Activated naive CD8-positive, alpha-beta T cell treated with anti-CD3 and anti-CD28 coated beads for 36 hours (primary cell): ENCODE results near the gene PLAU. TPM values are rescaled to one million over a fixed set of nuclear protein-coding genes. Genes with fewer than 3 reads are reported as not detected.
"Not testable (repeated sequence)": the region's sequence is repeated elsewhere in the genome, so short reads cannot be mapped to it uniquely, and the experiment has no call there.

Experiments used
- DNase-seq: peaks from one replicate; pipeline ENCODE4 v3.0.0; 2021
- H3K27ac Mint-ChIP-seq: one replicate; pipeline ENCODE4 v1.8.0; 2022; ENCODE audit warnings: mild to moderate bottlenecking, moderate library complexity, mixed read lengths
- H3K27me3 Mint-ChIP-seq: one replicate; pipeline ENCODE4 v1.8.0; 2022; ENCODE audit warnings: mild to moderate bottlenecking, mixed read lengths
- H3K36me3 Mint-ChIP-seq: one replicate; pipeline ENCODE4 v1.8.0; 2021; ENCODE audit warnings: mild to moderate bottlenecking, mixed read lengths
- H3K4me1 Mint-ChIP-seq: one replicate; pipeline ENCODE4 v1.8.0; 2021; ENCODE audit warnings: mixed read lengths
- H3K4me3 Mint-ChIP-seq: one replicate; pipeline ENCODE4 v1.8.0; 2022; ENCODE audit warnings: mild to moderate bottlenecking, moderate library complexity, mixed read lengths
- H3K9me3 Mint-ChIP-seq: one replicate; pipeline ENCODE4 v1.8.0; 2022; ENCODE audit warnings: mixed read lengths
- total RNA-seq, 2 experiments: library from RNA; stranded (reverse); gene quantifications; one replicate each; pipeline ENCODE4 v1.2.3, GENCODE V29; 2021

The PLAU gene
- total RNA-seq, 2 experiments from 2014 or later, result 0.12 TPM; not detected in 1

DNA sequence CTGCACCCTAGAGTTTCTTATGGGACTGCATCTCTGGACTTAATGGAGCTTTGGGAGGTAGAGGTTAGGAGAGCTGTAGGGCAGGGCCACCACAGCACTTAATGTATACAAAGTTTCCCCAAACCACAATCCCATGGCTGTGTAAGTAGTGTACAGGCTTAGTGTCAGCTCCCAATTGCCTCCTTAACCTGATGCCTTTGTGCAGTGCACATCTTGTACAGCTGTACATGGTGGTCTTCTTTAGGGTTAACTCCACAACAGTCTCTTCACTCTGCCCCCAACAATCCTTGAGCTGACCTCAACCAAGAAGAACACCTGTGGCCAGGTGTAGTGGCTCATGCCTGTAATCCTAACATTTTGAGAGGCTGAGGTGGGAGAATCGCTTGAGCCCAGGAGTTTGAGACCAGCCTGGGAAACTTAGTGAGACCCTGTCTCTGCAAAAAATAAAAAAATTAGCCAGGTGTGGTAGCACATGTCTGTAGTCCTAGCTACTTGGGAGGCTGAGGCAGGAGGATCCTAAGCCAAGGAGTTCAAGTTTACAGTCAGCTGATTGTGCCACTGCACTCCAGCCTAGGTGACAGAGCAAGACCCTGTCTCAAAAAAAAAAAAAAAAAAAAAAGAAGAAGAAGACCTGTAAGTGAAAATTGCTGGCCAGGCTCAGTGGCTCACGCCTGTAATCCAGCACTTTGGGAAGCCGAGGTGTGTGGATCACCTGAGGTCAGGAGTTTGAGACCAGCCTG is 6.8 kb downstream of the PLAU start:
- Mint-ChIP-seq H3K9me3 (peaks cover 8% of the 10 kb centered on the region), H3K4me1 (peaks cover 17% of the 10 kb centered on the region), H3K36me3 (no peaks in the 10 kb centered on the region), H3K4me3 (no peak overlapping the region), H3K27ac (no peak overlapping the region), H3K27me3 (peaks cover 63% of the 10 kb centered on the region)
- DNase-seq, result no peak

- H3K36me3 Mint-ChIP-seq, DNase-seq, H3K27ac Mint-ChIP-seq, H3K4me3 Mint-ChIP-seq, H3K9me3 Mint-ChIP-seq: not testable (repeated sequence)
- peaks cover 64% of the 10 kb centered on the region for H3K27me3 Mint-ChIP-seq
- peaks cover 20% of the 10 kb centered on the region for H3K4me1 Mint-ChIP-seq
These were observed 8.5 kb downstream of the PLAU start for GRCh38 chr10:73919481-73919880.

DNA sequence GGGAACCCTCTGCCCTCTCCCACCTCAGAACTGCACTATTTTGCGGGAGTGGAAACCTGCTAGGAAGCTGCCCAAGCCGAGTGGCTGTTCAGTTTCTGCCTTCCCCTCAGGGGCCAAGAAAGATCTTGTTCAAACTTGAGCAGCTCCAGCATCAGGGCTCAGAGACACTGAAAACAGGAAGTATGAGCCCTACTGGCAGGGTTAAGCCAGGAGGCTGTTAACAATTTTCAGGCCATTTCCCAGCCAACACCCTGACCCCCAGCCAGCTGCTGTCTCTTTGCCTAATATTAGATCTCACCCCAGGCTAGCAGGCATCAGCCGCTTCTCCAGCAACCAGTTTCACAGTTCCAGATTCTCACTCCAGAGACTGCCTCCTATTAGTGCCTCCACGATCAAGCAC is 9.2 kb downstream of the PLAU start:
- no peak overlapping the region for H3K4me3 Mint-ChIP-seq
- H3K27ac Mint-ChIP-seq, result no peak overlapping the region

GRCh38 chr10:73922007-73922863 is 11.3 kb downstream of the PLAU start:
- Mint-ChIP-seq H3K4me1 (peaks cover 18% of the 10 kb centered on the region), H3K36me3 (no peaks in the 10 kb centered on the region), H3K9me3 (peaks cover 8% of the 10 kb centered on the region), H3K27ac (no peak overlapping the region), H3K4me3 (no peak overlapping the region), H3K27me3 (peaks cover 75% of the 10 kb centered on the region)
- peak; percentile 13 for DNase-seq

More for the DNA sequence above, 9.2 kb downstream of the PLAU start:
- peaks cover 65% of the 10 kb centered on the region for H3K27me3 Mint-ChIP-seq
- H3K4me1 Mint-ChIP-seq, result peaks cover 20% of the 10 kb centered on the region
- H3K36me3 Mint-ChIP-seq, result no peaks in the 10 kb centered on the region
- H3K9me3 Mint-ChIP-seq, result peaks cover 8% of the 10 kb centered on the region
- DNase-seq, result no peak

DNA sequence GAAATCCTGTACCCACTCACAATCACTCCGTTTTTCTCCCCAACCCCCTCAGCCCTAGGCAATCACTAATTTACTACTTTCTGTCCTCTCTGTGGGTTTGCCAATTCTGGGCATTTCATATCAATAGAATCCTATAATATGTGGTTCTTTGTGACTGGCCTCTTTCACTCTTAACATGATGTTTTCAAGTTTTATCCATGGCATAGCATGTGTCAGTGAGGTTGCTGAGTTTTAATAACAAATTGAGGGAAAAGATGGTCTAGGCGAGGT is 11.9 kb downstream of the PLAU start:
- H3K4me1 Mint-ChIP-seq, result peaks cover 18% of the 10 kb centered on the region
- no peak for DNase-seq
- no peak overlapping the region for H3K27ac Mint-ChIP-seq
- H3K9me3 Mint-ChIP-seq, result peaks cover 5% of the 10 kb centered on the region
- H3K36me3 Mint-ChIP-seq, result no peaks in the 10 kb centered on the region
- H3K27me3 Mint-ChIP-seq, result peaks cover 77% of the 10 kb centered on the region
- no peak overlapping the region for H3K4me3 Mint-ChIP-seq

DNA sequence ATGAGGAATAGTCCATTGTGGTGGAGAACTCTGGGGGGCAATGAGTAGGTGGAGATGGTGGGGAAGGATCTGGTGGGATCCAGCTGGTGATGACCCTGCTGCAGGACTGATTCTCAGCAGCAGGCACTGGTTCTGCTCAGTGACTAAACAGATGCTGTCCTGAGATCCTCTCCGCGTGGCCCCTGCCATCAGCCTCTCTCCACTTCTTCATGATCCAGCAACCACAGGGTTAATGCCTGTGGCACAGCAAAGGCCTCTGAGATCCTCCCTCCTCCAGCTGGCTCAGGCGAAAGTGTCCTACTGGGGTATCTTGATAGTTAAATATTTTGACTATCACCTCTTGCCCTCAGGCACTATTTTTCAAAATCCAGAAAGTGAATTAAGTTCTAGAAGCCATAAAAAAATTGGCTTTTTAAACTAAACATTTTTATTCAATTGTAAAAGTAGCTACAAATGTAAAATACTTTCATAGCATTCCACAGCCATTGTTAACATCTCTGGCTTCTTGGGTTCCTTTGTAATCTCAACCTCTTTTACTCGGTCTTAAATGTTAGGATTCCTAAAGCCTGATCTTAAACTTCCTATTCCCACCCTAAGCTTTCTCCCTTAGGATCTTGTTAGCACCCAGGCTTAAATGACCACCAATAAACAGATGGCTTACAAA is 13.1 kb downstream of the PLAU start:
- Mint-ChIP-seq H3K4me1 (peaks cover 18% of the 10 kb centered on the region), H3K27me3 (peaks cover 88% of the 10 kb centered on the region), H3K4me3 (no peak overlapping the region), H3K36me3 (no peaks in the 10 kb centered on the region), H3K27ac (no peak overlapping the region), H3K9me3 (no peaks in the 10 kb centered on the region)
- DNase-seq, result no peak

DNA sequence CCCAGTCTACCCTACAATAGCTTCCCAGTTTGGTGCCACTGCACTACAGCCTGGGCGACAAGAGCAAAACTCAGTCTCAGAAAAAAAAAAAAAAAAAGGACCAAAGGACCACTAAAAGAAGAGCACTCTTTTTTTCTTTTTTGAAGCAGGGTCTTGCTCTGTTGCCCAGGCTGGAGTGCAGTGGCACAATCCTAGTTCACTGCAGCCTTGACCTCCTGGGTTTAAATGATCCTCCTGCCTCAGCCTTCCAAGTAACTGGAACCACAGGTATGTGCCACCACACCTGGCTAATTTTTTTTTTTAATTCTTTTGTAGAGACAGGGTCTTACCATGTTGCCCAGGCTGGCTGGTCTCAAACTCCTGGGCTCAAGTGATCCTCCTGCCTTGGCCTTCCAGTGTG is 14.0 kb downstream of the PLAU start:
- Mint-ChIP-seq H3K9me3 (no peaks in the 10 kb centered on the region), H3K4me1 (peaks cover 17% of the 10 kb centered on the region), H3K4me3 (no peak overlapping the region), H3K27me3 (peaks cover 94% of the 10 kb centered on the region), H3K36me3 (no peaks in the 10 kb centered on the region), H3K27ac (no peak overlapping the region)
- DNase-seq, result no peak

GRCh38 chr10:73925539-73925938 is 14.6 kb downstream of the PLAU start:
- no peaks in the 10 kb centered on the region for H3K9me3 Mint-ChIP-seq
- H3K27ac Mint-ChIP-seq, result no peak overlapping the region
- DNase-seq, result no peak
- no peak overlapping the region for H3K4me3 Mint-ChIP-seq
- H3K27me3 Mint-ChIP-seq, result peaks cover 91% of the 10 kb centered on the region
- no peaks in the 10 kb centered on the region for H3K36me3 Mint-ChIP-seq
- peaks cover 13% of the 10 kb centered on the region for H3K4me1 Mint-ChIP-seq

GRCh38 chr10:73926152-73926764 is 15.3 kb downstream of the PLAU start:
- Mint-ChIP-seq H3K4me1 (peaks cover 13% of the 10 kb centered on the region), H3K27ac (no peak overlapping the region), H3K4me3 (no peak overlapping the region), H3K36me3 (no peaks in the 10 kb centered on the region), H3K9me3 (no peaks in the 10 kb centered on the region), H3K27me3 (peaks cover 85% of the 10 kb centered on the region)
- no peak for DNase-seq

DNA sequence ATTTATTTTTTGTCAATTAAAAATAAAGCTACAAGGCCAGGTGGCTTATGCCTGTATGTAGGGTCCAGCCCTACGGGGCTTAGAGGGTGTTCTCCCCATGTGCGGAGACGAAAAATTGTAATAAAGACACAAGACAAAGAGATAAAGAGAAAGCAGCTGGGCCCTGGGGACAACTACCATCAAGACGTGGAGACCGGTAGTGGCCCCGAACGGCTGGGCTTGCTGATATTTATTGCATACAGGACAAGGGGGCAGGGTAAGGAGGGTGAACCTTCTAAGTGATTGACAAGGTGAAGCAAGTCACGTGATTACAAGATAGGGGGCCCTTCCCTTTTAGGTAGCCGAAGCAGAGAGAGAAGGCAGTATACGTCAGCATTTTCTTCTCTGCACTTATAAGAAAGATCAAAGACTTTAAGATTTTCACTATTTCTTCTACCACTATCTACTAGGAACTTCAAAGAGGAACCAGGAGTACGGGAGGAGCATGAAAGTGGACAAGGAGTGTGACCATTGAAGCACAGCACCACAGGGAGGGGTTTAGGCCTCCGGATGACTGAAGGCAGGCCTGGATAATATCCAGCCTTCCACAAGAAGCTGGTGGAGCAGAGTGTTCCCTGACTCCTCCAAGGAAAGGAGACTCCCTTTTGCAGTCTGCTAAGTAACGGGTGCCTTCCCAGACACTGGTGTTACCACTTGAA is 19.8 kb downstream of the PLAU start:
- H3K27ac Mint-ChIP-seq, H3K9me3 Mint-ChIP-seq: not testable (repeated sequence)
- H3K4me1 Mint-ChIP-seq, result peaks cover 15% of the 10 kb centered on the region

DNA sequence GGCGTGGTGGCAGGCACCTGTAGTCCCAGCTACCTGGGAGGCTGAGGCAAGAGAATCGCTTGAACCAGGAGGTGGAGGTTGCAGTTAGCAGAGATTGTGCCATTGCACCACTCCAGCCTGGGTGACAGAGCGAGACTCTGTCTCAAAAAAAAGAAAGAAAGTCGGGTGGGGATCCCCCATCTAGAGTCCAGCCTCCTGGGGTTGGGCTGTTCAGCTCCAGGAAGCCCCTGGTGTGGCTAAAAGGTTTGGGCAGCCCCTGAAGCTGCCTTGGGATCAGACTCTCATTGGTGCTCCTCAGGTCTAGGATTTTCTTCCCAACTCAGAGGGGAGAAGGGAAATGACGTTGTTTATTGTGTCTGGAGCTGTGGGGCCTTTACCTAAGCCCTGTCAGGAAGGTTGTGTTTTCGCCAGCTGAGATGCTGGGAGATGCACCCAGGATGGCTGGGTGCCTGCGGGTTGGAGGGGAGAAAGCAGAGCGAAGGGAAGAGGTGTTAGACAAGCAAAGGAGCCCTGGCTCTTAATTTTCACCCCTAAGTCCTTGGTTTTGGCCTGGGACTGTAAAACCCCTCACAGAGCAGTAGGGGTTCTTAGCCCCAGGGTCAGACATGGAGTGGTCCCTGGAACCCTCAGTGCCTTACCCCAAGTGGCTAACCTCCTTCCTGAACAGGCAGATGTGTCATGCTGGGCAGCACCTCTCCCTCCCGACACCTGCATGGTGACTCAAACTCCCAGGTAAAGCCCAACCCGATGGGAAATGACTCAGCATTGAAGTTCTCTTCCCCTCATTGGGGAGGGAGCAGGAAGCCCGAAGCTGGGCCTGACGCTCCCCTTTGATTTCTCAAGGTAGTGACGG is 21.1 kb downstream of the PLAU start:
- peak; percentile 62 for DNase-seq
- peaks cover 37% of the 10 kb centered on the region for H3K27me3 Mint-ChIP-seq
- no peaks in the 10 kb centered on the region for H3K9me3 Mint-ChIP-seq
- H3K36me3 Mint-ChIP-seq, result no peaks in the 10 kb centered on the region
- peak overlapping the region; percentile 47 for H3K27ac Mint-ChIP-seq
- no peak overlapping the region for H3K4me3 Mint-ChIP-seq
- H3K4me1 Mint-ChIP-seq, result peaks cover 15% of the 10 kb centered on the region

More for the DNA sequence above, 19.8 kb downstream of the PLAU start:
- not testable (repeated sequence) for H3K4me3 Mint-ChIP-seq, DNase-seq, H3K36me3 Mint-ChIP-seq
- peaks cover 48% of the 10 kb centered on the region for H3K27me3 Mint-ChIP-seq

DNA sequence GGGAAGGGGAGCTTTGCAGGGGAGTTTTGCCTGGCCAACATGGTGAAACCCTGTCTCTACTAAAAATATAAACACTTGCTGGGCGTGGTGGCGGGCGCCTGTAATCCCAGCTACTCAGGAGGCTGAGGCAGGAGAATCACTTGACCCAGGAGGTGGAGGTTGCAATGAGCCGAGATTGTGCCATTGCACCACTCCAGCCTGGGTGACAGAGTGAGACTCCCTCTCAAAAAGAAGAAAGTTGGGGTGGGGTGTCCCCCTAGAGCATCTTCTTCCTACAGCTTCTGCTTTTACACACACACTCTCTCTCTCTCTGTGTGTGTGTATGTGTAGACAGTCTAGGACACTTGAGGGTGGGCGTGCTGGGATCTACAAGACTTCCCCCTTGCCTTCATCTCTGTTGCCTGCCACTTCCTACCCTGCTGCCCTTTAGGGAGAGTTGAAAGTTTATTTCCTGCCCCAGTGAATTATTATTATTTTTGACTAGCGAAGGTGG is 21.7 kb downstream of the PLAU start:
- Mint-ChIP-seq H3K4me1 (peaks cover 15% of the 10 kb centered on the region), H3K4me3 (no peak overlapping the region), H3K27me3 (peaks cover 31% of the 10 kb centered on the region), H3K27ac (peak overlapping the region; percentile 47), H3K9me3 (no peaks in the 10 kb centered on the region), H3K36me3 (no peaks in the 10 kb centered on the region)
- no peak for DNase-seq

DNA sequence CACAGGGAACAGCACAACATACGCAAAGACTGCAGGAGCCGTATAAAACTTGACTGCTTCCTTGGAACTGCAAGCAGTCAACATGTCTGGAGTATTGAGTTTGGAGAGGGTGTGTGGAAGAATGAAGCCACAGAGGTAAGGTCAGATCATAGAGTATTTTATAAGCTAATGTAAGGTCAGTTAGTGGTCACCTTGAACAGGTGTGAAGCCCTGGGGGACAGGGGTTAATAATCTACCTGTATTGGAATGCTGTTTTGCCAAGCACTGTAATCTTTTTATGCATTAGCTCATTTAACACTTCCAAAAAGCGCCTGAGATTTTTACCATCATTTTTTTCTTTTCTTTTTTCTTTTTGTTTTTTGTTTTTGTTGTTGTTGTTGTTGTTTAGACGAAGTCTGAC is 23.1 kb downstream of the PLAU start:
- peaks cover 17% of the 10 kb centered on the region for H3K27me3 Mint-ChIP-seq
- no peaks in the 10 kb centered on the region for H3K9me3 Mint-ChIP-seq
- no peak overlapping the region for H3K27ac Mint-ChIP-seq
- H3K36me3 Mint-ChIP-seq, result no peaks in the 10 kb centered on the region
- no peak overlapping the region for H3K4me3 Mint-ChIP-seq
- peaks cover 15% of the 10 kb centered on the region for H3K4me1 Mint-ChIP-seq
- no peak for DNase-seq

DNA sequence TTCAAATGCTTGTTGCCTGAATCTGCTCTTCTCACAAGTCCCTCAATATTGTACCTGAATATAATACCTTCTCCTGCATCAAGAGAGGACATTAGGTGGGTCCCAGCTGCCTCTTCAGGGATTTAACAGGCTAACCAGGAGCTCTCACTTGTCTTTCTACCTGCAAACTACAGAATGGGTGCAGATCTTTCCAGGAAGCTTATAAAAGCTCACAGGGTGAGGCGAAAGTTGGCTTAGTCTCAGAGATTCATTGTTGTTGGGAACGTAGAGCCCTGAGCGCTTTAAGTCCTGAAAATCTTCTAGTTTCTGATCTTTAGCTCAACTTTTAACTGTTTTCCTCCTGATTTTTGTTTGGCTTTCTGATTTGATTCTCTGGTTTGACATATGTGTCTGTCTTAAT is 25.0 kb downstream of the PLAU start:
- H3K27ac Mint-ChIP-seq, result no peak overlapping the region

More for the DNA sequence above, 25.0 kb downstream of the PLAU start:
- H3K4me1 Mint-ChIP-seq, result peaks cover 17% of the 10 kb centered on the region
- DNase-seq, result no peak
- no peak overlapping the region for H3K4me3 Mint-ChIP-seq
- peaks cover 8% of the 10 kb centered on the region for H3K27me3 Mint-ChIP-seq
- no peaks in the 10 kb centered on the region for H3K9me3 Mint-ChIP-seq
- no peaks in the 10 kb centered on the region for H3K36me3 Mint-ChIP-seq
